ENCODE data around the gene OR8D4. TPM values are rescaled to one million over a fixed set of nuclear protein-coding genes. Genes with fewer than 3 reads are reported as not detected.
"Not testable (repeated sequence)": the region's sequence is repeated elsewhere in the genome, so short reads cannot be mapped to it uniquely, and the experiment has no call there.

OR8D4 gene
- not detected for total RNA-seq

DNA sequence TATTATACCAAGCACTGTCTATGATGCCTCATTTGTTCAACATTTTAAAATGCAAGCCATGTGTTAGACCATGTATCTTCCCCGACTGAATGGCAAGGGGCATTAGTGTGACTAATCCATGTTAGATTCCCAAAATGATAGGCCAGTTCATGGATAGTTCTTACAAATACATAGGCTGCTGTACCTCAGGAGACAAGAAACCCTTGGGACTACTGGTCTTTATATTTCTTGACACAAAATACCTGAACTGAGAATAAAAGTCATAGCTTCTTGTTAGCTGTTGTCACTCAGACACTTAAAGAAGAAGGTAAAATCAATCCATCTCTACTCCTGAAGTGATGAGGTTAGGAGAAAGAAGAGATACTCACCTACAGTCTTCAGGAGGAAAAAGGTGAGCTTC, at the start of gene OR8D4:
TSS of gene OR8D4 (plus strand) at position 301 of the 400 bp plus-strand sequence. CDS start 4,265 bp downstream, outside the sequence.
- no peak for DNase-seq (ENCODE audit: low spot score)

DNA sequence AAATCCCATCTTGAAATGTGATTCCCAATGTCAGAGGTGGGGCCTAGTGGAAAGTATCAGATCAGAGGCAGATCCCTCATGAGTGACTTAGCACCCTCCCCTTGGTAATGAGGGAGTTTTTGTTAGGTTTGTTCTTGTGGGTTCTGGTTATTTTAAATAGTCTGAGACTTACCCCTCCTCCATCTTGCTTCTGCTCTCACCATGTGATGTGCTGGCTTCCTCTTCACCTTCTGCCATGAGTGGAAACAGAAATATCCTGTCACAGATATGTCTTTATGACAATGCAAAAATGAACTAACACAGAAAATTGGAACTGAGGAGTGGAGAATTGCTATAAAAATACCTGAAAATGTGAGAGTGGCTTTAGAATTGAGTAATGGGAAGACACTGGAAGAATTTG, 49.6 kb upstream of the OR8D4 start:
- DNase-seq (ENCODE audit: low spot score), result no peak

DNA sequence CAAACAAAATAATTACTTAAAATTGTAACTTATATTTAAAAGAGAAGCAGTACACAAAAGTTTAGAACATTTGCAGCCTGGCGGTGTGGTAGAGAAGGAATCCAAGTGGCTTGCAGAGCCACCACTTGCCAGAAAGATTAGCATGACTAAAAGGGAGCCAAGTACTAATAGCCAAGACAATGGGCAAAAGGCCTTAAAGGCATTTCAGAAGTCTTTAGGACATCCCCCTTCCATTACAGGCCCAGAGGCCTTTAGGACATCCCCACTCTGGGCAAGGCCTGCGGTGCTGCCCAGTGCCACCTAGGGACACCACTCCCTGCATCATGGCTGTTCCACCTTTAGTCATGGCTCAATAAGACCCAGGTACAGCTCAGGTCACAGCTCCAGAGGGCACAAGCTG, 48.9 kb upstream of the OR8D4 start:
- DNase-seq (ENCODE audit: low spot score), result no peak

DNA sequence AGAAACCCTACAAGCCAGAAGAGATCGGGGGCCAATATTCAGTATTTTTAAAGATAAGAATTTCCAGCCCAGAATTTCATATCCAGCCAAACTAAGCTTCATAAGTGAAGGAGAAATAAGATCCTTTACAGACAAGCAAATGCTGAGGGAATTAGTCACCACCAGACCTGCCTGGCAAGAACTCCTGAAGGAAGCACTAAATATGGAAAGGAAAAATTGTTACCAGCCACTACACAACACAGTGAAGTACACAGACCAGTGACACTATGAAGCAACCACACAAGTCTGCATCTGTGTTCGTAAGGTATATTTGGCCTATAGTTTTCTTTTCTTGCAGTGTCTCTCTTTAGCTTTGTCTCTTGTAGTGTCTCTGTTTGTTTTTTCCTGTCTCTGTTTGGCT, 45.5 kb upstream of the OR8D4 start:
- no peak for DNase-seq (ENCODE audit: low spot score)

DNA sequence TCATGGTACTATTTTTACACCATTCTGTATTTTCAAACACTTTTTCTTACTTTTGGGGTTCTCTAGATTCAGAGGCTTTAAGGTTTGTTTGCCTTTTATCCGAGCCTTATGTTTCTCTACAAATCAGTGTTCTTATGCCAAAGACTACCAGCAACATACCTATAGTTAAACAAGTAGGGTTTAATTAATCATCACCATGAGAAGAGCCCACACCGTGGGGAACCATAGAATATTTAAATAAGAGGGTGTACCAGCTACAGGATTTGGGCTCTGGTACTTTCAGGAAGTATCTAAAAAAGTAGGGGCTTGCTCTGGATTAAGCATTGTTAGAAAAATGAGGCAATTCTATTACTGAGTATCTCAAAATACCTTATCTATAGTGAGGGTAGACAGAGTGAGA, 42.2 kb upstream of the OR8D4 start:
- no peak for DNase-seq (ENCODE audit: low spot score)

DNA sequence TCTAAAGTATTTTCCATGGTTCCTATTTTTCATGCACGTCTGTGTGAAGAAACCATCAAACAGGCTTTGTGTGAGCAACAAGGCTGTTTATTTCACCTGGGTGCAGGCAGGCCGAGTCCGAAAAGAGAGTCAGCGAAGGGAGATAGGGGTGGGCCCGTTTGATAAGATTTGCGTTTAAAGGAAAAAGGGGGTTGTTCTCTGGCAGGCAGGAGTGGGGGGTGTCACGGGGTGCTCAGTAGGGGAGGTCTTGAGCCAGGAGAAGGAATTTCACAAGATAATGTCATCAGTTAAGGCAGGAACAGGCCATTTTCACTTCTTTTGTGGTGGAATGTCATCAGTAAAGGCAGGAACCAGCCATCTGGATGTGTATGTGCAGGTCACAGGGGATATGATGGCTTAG, 36.7 kb upstream of the OR8D4 start:
- not testable (repeated sequence) for DNase-seq (ENCODE audit: low spot score)

DNA sequence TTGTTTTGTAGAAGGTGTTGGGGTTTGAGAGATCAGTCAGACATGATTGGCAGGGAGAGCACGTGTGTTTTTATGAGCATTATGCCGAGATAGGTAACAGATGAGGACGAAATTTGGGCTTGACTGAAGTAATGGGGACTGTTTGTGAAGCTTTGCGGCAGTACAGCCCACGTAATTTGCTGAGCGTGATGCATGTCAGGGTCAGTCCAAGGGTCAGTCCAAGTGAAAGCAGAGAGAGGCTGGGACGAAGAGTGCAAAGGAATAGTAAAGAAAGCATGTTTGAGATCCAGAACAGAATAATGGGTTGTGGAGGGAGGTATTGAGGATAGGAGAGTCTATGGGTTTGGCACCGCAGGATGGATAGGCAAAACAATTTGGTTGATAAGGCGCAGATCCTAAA, 34.2 kb upstream of the OR8D4 start:
- not testable (repeated sequence) for DNase-seq (ENCODE audit: low spot score)

DNA sequence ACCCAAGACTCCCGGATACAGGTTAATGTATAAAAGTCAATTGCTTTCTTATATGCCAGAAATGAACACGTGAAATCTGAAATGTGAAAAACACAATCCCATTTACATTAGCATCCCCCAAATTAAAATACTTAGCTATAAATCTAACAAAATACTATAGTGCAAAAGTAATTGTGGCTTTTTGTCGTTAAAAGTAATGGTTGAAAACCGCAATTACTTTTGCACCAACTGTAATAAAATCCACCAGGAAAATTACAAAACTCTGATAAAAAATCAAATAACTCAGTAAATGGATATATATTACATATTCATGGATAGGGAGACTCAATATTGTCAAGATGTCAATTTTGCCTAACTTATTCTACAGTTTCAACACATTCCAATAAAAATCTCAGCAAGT, 21.1 kb upstream of the OR8D4 start:
- DNase-seq (ENCODE audit: low spot score), result no peak

DNA sequence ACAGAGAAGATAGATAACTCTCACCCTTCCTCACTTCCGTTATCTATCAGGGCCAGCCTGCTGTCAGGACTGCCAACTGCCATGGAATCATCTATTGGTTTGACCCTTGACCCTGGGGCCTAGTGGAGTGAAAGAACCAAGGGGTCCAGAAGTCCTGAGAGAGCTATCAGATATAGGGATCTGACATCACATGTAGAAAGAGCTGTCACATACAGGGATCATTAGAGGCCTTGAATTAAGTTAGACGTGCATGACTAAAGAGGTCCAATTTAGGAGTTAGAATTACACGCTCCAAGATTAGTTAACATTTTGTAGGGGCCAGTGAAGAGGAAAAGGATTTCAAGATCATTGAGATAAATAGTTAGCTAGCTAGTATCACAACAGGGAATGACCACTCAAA, 16.4 kb upstream of the OR8D4 start, which contains the start of gene TMEM225:
TSS of gene TMEM225 (minus strand) at position 101 of the 400 bp plus-strand sequence. CDS start 245 bp downstream, outside the sequence.
- DNase-seq (ENCODE audit: low spot score), result no peak

DNA sequence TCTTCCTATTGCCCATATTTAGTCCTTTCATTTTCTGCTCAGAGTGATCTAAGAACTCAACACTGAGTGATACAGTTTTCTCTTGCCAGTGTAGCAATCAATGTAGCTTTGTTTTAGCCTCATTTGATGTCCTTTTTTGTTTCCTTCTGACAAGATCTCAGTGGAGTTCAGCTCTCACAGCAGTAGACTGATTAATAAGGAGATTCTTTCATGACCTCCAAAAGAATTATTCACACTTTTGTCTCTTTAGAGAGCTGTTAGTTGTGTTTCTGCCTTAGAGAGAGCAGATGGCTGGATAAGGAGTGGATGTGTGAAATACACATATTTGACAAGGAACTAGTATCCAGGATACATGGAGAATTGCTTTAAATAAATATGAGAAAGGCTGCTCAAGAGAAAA, 9.9 kb upstream of the OR8D4 start:
- no peak for DNase-seq (ENCODE audit: low spot score)

DNA sequence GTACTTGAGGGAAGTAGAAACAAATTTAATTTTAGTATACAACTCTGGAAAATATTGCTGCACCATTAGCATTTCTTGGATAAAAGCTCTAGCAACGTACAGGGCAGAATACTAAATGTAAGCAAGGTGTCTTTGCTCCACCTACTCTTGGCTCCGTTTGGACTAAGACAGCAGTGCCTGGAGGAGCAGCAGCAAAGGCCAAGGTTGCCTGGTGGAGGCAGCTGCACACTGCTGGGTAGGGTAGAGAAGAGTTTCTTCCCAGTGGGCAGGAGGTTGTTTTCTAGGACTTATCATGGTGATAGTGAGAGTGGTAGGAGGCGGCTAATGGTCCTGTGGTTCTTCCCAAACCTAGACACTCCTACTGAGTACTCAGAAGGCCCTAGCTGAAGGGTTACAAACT, 2.2 kb upstream of the OR8D4 start:
- no peak for DNase-seq (ENCODE audit: low spot score)

DNA sequence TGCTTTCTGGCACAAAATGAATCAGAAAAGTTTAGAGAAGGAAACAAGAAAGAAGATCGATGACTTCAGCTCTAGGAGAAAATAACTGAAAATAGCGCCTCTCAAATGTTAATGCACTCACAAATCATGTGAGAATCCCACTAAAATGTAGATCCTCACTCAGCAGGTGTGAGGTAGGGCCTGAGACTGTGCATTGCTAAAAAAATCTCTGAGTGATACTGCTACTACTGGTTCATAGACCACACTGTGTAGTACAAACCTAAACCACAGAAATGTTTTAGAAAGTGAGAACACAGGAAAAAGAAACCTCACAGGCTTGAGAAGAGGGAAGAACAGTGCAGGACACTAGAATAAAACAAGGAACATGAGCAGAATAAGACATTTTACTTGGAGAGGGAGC, 2.0 kb downstream of the OR8D4 start:
- DNase-seq (ENCODE audit: low spot score), result no peak

DNA sequence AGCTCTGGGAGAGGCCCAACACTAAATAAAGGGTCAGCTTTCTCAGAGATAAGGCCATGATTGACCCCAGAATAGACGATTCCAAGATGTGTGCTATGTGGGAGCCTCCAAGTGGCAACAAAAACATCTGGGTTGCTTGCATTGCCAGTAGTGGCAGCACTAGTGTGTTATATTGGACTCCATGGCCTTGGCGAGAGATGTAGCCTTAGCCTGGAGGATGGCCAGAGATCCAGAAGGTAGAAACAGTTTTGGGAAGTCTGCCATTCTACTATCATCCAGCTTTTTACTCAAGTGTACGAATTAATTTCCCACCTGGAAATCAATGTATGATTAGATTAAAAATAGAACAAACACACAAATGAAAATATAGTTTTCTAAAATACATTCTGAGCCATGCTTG, 3.0 kb downstream of the OR8D4 start:
- DNase-seq (ENCODE audit: low spot score), result no peak

DNA sequence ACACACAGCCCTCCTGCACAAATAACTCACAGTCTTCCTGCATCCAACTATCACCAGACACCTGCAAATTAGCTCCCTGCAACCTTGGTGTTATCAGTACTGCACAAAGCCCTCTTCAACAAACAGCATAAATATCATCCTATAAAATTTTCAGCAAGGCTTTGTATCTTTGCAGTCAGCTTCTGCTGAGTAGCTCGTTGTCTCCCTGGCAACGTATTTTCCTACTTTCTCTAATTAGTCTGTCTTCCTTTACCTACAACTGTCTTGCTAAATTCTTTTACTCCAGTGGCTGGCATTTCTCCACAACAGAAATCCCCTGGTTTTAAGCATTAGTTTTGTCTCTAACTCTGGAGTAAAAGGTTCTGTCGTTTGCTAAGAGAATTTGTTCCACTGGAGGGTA, 3.9 kb downstream of the OR8D4 start:
- no peak for DNase-seq (ENCODE audit: low spot score)

DNA sequence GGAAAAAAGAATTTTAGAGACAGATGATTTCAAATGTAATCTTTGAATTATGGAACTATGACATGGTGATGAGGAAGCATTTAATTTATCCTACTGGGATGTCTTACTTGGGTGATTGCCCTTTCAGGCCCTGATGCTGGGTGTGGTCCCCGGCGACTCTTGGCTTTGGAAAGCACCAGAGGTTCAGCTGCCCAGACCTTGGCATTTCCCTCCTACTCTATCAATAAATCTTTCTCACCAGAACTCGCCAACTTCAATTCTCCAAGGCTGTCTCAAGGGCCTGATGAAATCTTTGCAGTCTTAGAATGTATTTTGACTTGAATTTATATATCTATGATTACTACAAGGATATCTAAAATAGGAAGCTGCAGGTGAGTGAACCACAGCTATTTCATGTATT, 19.0 kb downstream of the OR8D4 start:
- no peak for DNase-seq (ENCODE audit: low spot score)

DNA sequence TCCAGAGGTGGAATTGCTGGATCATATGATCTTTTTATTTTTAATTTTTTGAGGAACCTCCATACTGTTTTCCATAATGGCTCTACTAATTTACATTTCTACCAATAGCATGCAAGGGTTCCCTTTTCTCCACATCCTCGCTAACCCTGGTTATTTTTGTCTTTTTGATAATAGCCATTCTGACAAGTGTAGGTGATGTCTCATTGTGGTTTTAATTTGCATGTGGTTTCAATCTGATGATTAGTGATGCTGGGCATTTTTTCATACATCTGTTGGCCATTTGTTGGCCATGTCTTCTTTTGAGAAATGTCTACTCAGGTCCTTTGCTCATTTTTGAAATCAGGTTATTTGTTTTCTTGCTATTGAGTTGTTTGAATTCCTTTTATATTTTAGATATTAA, 22.1 kb downstream of the OR8D4 start:
- no peak for DNase-seq (ENCODE audit: low spot score)

DNA sequence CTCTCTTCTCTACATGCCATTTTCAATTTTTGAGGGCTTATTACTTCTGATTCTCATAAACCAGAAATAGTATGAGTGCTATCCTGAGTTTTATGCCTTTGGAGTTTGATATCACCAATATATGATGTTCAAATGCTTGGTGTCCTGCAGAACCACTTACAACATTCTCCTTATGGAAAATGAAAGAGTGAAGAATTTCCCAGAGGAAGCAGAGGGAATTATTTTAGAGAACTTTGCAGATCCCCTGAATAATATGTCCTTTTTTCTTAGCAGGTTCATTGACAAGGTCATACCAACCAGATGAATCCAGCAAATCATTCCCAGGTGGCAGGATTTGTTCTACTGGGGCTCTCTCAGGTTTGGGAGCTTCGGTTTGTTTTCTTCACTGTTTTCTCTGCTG, 37.4 kb downstream of the OR8D4 start, which contains the start of gene OR4D5:
TSS of gene OR4D5 (plus strand) at position 301 of the 400 bp plus-strand sequence. CDS start at position 301, 0 bp downstream.
- no peak for DNase-seq (ENCODE audit: low spot score)

DNA sequence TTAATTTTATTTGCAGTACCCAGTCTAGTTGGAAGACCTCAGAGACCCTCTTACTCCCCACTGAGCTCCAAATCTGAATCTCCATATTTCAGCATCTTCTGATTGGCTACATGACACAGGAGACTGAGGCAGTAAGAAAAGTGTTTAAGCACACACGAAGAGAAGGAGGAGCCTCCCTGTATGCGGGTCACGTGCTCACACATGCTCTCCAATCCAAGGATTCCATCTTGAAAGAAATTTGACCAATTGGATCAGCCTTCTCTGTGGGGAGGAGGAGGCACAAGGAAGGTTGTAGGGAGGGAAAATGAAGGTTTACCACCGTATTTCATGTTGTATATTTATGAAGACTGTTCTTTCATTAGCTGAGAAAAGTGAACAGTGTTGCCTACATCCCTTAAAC, 40.4 kb downstream of the OR8D4 start:
- no peak for DNase-seq (ENCODE audit: low spot score)

DNA sequence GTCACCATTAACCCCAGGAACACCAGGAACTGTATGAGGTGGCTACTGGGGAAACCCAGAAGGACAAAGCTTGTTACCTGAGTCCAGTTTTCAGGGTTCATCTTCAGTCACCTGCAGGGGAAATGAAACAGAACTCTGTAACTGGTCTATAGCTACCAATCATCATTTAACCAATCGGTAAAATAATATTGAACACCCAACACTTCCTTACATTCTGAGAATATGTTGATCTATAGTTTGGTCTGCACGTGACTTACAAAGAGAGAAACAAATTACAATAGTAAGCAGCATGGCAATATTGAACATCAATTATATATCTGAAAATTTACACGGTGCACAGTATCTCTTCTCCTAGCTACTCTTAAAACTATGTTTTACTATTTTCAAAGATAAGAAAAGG, 41.8 kb downstream of the OR8D4 start, which contains the start of gene OR6T1:
TSS of gene OR6T1 (minus strand) at position 101 of the 400 bp plus-strand sequence. CDS start at position 101, 0 bp downstream.
- DNase-seq (ENCODE audit: low spot score), result no peak

DNA sequence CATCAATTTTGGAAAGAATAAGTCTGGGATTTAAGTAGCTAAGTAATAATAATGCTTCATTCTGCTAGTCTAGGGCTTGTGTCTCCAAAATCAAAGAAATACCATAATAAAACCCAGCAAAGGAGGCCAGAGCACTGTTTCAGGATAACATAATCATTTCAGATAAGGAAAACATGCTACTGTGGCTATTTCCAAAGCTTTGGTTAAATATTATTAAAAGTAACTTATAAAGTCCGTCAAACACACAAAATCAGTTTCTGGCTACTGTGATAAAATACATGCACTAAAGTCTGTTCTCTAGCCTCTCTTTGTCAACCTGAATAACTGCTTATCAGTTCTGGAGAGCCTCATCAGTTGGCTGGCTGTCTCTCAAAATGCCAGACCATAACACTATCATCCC, 43.2 kb downstream of the OR8D4 start:
- no peak for DNase-seq (ENCODE audit: low spot score)

DNA sequence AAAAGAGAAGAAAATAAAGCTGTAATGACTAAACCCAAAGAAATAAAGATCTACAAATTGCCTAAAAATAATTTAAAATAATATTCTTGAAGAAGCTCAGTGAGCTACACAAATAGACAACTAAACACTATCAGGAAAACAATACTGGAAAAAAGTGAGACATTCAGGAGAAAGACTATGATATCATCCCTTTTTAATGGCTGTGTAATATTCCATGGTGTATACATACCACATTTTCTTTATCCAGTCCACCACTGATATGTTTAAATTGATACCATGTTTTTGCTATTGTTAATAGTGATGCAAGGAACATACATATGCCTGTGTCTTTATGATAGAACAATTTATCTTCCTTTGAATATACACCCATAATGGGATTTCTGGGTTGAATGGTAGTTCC, 54.8 kb downstream of the OR8D4 start:
- no peak for DNase-seq (ENCODE audit: low spot score)
